COLO829 (cell line): ENCODE data around the gene ECT2L.

ENCODE experiments used
- DNase-seq: peaks from one replicate; pipeline ENCODE4 v3.0.0; 2012; ENCODE audit warnings: low spot score

The ECT2L gene

GRCh38 chr6:138795809-138796603 lies at the start of gene ECT2L:
Gene ECT2L (plus strand): TSS chr6:138796087. CDS start chr6:138813275, 17,188 bp downstream.
- no peak for DNase-seq

GRCh38 chr6:138752017-138752416 lies 43.9 kb upstream of the ECT2L start:
- no peak for DNase-seq

- no peak for DNase-seq
Observed at GRCh38 chr6:138757136-138757535, 38.8 kb upstream of the ECT2L start.

DNA sequence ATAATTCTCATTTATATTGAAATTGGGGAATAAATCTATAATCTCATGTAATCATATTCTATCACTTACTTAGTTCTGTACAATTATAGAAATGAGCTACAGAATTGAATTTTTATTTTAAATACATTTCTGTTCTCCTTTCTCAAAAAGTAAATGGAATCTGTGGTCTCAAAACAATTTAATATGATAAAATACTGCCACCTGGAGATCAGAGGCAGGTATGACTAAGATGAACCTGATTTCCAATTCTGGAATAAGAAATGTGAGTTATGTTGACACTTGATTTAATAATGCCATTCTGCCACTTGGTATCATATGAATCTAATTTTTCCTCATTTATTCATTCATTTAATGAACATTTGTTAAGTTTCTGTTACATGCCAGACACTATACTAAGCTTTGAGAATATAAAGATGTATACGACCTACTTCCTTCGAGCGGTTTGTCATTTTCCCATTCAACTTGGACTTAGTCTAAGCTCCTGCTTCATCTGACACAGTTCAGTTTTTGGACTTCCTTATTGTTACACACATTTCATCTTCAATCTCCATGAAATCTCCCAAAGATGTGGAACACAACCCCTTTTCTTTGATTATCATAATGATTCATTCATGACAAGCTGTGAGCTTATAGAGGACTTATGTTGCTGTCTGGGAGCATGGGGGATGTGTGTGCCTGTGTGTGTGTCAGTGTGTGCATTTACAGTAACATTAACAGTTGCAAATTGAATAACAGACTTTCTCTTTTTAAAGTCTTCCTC lies 29.8 kb upstream of the ECT2L start:
- DNase-seq, result peak; percentile 45

- no peak for DNase-seq
Observed at GRCh38 chr6:138769102-138769676, 26.7 kb upstream of the ECT2L start.

DNA sequence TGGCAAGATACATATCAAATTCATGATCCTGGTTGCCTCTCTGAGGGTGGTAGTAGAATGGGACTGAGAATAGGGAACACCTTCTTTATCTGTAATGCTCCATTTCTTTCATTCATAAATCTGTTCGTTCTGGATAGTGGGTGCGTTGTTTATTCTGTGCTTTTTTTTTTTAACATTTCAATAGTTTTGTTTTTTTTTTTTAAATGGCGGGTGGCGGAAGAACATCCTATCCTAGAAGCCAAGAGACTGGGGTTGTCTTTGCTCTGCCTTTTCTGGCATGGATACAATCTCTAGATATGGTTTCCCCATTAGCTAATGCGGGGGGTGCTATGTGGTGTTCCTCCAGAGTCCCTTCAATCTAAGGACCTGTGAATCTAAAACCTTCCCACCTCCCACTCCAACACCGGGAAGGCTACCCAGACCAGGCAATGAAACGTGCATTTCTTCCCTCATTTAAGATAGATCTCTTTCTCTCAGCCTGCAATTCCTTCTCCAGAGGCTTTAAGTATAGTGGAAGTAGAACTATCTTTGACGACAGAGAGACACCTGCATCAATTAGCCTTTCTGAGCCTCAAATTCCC lies 23.2 kb upstream of the ECT2L start:
- no peak for DNase-seq

- peak; percentile 96 for DNase-seq
Observed at GRCh38 chr6:138773177-138774091, 22.5 kb upstream of the ECT2L start, which contains the start of gene CCDC28A. Gene CCDC28A (plus strand): TSS chr6:138773769. CDS start chr6:138776121, 2,352 bp downstream.

- DNase-seq, result no peak
Observed at GRCh38 chr6:138774370-138774769, 21.5 kb upstream of the ECT2L start.

- no peak for DNase-seq
Observed at GRCh38 chr6:138776659-138777058, 19.2 kb upstream of the ECT2L start.

- DNase-seq, result no peak
Observed at GRCh38 chr6:138778331-138778730, 17.6 kb upstream of the ECT2L start.

GRCh38 chr6:138782243-138782642 lies 13.6 kb upstream of the ECT2L start:
- no peak for DNase-seq

DNA sequence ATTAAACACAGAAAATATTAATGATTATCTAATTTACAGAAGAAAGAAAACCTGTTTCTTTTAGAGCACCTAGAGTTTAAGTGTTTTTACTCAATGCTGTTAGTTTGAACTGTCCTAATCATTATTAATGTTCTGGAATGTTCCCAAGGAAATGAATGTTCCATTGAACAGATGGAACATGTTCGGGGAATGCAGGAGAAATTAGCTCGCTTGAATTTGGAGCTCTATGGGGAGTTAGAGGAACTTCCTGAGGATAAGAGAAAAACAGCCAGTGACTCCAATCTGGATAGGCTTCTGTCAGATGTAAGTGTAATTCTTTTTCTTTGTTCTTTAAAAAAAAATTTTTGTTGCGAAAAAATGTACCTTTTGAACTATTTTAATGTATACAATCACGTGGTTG lies 10.8 kb upstream of the ECT2L start:
- no peak for DNase-seq

DNA sequence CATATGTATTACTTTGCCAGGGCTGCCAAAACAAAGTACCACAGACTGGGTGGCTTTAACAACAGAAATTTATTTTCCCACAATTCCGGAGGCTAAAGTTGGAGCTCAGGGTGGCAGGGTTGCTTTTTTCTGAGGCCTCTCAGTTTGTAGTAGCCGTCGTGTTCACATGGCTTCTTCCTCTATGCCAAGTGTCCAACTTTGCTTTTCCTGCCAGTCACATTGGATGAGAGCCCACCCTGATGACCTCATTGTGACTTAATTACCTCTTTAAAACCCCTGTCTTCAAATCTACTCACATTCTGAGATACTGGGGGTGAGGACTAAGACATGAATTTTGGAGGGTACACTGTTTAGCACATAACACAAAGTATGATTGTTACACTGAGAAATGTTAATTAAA lies 9.9 kb upstream of the ECT2L start:
- no peak for DNase-seq

DNA sequence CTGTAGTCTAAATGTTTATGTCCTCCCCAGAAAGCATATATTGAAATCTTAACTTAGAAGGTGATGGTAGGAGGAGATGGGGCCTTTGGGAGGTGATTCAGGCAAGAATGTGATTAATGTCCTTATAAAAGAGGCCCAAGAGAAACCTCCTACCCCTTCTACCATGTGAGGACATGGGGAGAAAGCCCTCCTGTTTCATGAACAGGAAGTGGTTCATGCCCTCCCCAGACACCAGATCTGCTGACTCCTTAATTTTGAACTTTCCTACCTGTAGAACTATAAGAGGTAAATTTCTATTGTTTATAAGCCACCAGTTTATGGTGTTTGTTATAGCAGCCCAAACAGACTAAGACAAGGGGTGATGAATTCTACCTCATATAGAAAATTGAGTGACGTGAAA lies 8.7 kb upstream of the ECT2L start:
- no peak for DNase-seq

GRCh38 chr6:138796771-138797170 lies 884 bp downstream of the ECT2L start:
- no peak for DNase-seq

GRCh38 chr6:138797806-138798446 lies 2.0 kb downstream of the ECT2L start:
- no peak for DNase-seq

DNA sequence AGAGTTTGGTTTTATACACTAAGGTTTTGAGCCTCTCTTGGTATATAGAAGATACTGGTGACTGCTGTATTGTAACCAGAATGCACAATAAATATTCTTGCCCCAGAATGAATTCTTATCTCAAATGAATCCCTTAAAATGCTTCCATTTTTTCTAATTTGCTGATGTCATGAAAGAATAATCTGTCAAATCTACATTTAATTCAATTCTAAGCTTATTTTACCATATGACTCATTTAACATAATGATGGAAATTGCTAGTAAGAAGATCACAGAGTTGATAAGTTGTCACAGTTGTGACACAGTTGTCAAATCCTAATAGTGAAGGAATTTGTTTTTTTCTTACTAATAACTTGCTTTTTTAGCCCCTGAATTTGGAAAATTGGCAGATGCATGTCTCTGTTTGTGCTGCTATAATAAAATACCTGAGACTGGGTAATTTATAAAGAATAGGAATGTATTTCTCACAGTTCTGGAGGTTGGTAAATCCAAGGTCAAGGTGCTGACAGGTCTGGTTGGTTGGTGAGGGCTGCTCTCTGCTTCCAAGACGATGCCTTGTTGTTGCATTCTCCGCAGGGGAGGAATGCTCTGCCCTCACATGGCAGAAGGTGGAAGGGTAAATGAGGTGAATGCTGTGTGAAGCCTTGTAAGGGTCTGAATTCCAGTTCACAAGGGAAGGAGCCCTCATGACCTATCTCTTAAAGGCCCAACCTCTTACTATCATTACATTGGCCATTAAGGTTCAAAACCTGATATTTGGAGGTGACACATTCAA lies 4.7 kb downstream of the ECT2L start:
- DNase-seq, result no peak

- DNase-seq, result no peak
Observed at GRCh38 chr6:138803331-138803730, 7.4 kb downstream of the ECT2L start.

DNA sequence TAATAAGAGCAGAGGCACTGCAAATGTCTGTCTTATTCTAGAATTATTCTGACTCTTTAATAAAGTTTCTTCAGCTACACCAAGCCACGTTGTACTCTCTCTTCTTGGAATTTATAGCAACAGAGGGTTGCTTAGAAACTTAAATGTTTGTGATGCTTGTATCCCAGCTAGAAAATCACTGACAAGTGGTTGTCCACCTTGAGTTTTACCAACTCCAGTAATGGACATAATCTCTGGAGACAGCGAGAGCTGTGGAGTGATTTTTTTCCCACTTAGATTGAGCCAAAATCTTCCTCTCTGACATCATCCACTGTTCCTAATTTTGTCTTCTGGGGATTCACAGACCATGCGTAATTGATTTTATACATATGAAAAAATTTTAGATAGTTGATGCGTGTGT lies 8.0 kb downstream of the ECT2L start:
- no peak for DNase-seq
